Activated naive CD4-positive, alpha-beta T cell treated with anti-CD3 and anti-CD28 coated beads, Interleukin-2, amount 10 ng/mL, durations not matched to agents 7 days and 5 days (primary cell): Measurements from ENCODE around the gene TUBB6.
A peak's percentile ranks its signal among the peaks of the same experiment; 100 is the strongest.

ENCODE experiments used
- CTCF ChIA-PET: fragments of 350-600 bp; sonication (Branson Sonifier 250); formaldehyde crosslinking; loops from one replicate; lab custom pipeline; 2021; ENCODE audit warnings: antibody characterized with exemption; lab: Charles Lee
- DNase-seq: peaks from one replicate; pipeline ENCODE4 v3.0.0-alpha.2; 2020
- H3K27ac Mint-ChIP-seq: one replicate; pipeline ENCODE4 v1.8.0; 2021; ENCODE audit warnings: mild to moderate bottlenecking, moderate library complexity, mixed read lengths
- H3K27me3 Mint-ChIP-seq: one replicate; pipeline ENCODE4 v1.8.0; 2021; ENCODE audit warnings: mild to moderate bottlenecking, mixed read lengths
- H3K36me3 Mint-ChIP-seq: one replicate; pipeline ENCODE4 v1.8.0; 2021; ENCODE audit warnings: mixed read lengths
- H3K4me1 Mint-ChIP-seq: one replicate; pipeline ENCODE4 v1.8.0; 2021; ENCODE audit warnings: mixed read lengths
- H3K4me3 Mint-ChIP-seq: one replicate; pipeline ENCODE4 v1.8.0; 2021; ENCODE audit warnings: mild to moderate bottlenecking, moderate library complexity, mixed read lengths
- H3K9me3 Mint-ChIP-seq: one replicate; pipeline ENCODE4 v1.8.0; 2021; ENCODE audit warnings: mixed read lengths

TUBB6 gene

GRCh38 chr18:12301263-12302005 is 6.6 kb upstream of the TUBB6 start:
- Mint-ChIP-seq H3K9me3 (no peaks in the 10 kb centered on the region), H3K27ac (no peak overlapping the region), H3K36me3 (no peaks in the 10 kb centered on the region), H3K27me3 (peaks cover 52% of the 10 kb centered on the region), H3K4me1 (no peaks in the 10 kb centered on the region), H3K4me3 (no peak overlapping the region)
- DNase-seq, result no peak
- CTCF ChIA-PET, result interaction anchor here (0.5 kb wide), 1 partner anchor 642 kb away, joined by 3 read pairs; no protein-coding TSS in a partner anchor

DNA sequence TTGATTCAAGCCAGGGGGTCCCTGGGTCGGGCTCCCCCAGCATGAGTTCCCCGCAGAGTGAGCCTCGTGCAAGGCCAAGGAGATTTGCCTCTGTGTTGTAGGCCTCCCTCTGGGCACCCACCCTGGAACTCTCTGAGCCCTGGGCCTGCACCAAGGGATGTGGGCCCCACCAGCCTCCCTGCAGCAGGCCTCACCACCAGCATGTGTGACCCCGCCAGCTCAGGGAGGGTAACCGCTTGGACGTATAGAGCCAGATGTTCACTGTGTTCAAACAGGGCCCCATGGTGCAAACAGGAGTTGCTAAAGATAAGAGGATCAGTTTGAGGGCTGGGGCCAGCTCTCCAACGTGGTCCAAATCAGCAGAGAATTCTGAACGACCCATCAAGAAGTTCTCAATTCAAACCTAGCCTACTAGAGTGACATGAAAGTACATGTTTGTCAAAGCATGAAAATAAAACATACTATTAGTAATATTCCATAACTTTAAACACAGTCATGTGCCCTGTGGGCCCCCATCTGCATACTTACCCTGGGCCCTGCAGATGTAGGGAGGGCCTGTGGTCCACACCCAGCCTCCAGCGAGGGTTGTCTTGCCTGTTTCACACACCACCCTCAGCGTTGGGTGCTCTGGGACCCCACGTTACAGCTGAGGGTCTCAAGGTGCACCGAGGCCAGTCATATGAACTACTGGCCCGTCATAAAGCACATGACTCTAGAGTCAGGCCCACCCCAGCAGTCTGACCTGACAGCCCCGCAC is 5.5 kb upstream of the TUBB6 start:
- CTCF ChIA-PET, result no interaction called here
- Mint-ChIP-seq H3K9me3 (no peaks in the 10 kb centered on the region), H3K4me3 (no peak overlapping the region), H3K36me3 (peaks cover 6% of the 10 kb centered on the region), H3K27me3 (peaks cover 59% of the 10 kb centered on the region), H3K4me1 (peaks cover 9% of the 10 kb centered on the region), H3K27ac (no peak overlapping the region)
- no peak for DNase-seq

GRCh38 chr18:12304351-12305210 is 3.5 kb upstream of the TUBB6 start:
- Mint-ChIP-seq H3K4me3 (no peak overlapping the region), H3K4me1 (peaks cover 15% of the 10 kb centered on the region), H3K27ac (no peak overlapping the region), H3K36me3 (peaks cover 6% of the 10 kb centered on the region), H3K27me3 (peaks cover 68% of the 10 kb centered on the region), H3K9me3 (no peaks in the 10 kb centered on the region)
- CTCF ChIA-PET, result no interaction called here
- DNase-seq, result no peak

DNA sequence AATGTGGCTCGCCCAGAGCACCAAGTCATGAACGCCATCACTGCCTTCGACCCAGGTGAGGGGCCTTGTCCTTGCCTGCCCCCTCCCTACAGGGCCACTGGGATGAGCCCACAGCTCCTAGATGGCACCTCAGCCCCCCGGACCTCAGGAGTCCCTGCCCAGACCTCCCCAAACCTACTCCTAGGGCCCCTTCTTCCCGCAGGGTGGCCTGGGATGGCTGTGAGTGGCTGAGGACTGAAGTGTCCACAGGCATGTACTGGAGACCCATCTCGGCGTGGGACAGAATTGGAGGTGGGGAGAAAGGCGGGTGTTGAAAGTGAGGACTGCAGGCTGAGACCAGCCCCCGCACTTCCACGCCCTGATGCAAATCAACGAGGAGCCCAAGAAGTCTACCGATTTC is 2.8 kb upstream of the TUBB6 start:
- Mint-ChIP-seq H3K4me3 (no peak overlapping the region), H3K4me1 (peaks cover 16% of the 10 kb centered on the region), H3K36me3 (peaks cover 6% of the 10 kb centered on the region), H3K9me3 (no peaks in the 10 kb centered on the region), H3K27me3 (peaks cover 69% of the 10 kb centered on the region), H3K27ac (no peak overlapping the region)
- CTCF ChIA-PET, result no interaction called here
- DNase-seq, result no peak

DNA sequence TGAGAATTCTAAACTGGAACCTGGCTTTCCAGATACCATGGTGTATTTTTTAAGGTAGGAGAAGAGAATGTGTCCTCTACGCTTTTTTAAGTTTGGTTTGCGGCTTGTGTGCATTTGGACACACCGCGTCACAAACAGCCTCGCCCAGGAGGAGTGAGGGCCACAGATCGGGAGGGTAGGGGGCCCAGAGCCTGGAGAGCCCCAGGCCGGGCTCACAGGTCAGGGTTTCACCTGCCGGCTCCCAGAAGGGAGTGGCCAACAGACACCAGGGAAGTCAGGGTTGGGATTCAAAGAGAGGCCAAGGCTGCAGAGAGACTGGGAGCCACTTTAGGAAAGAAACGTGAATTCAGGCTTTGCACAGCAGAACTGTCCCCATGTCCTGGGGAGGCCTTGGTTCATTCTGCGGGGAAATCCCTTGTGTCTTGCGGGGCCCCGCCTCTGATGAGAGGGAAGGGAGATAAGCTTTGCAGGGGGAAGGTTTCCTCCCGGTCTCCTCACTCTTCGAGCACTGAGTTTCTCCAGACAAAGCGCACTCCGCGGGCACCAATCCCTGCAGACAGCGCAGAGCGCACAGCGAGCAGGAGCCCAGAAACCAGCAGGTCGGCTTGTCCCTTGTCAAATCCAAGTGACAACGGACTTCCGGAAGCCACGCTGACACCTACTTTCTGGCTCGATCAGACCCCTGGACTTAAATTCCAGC is 2.0 kb upstream of the TUBB6 start:
- peaks cover 78% of the 10 kb centered on the region for H3K27me3 Mint-ChIP-seq
- peaks cover 16% of the 10 kb centered on the region for H3K4me1 Mint-ChIP-seq
- no peaks in the 10 kb centered on the region for H3K9me3 Mint-ChIP-seq
- CTCF ChIA-PET, result no interaction called here
- no peak overlapping the region for H3K4me3 Mint-ChIP-seq
- no peak for DNase-seq
- H3K36me3 Mint-ChIP-seq, result peaks cover 6% of the 10 kb centered on the region
- no peak overlapping the region for H3K27ac Mint-ChIP-seq

GRCh38 chr18:12306752-12307700 is 1.0 kb upstream of the TUBB6 start:
- CTCF ChIA-PET, result interaction anchor here (1.3 to 2.1 kb wide), 2 partner anchors 21 to 35 kb away, joined by 3 to 6 read pairs; no protein-coding TSS in a partner anchor
- H3K4me3 Mint-ChIP-seq, result peak overlapping the region; percentile 66
- H3K36me3 Mint-ChIP-seq, result peaks cover 8% of the 10 kb centered on the region
- H3K4me1 Mint-ChIP-seq, result peaks cover 16% of the 10 kb centered on the region
- DNase-seq, result no peak
- peaks cover 4% of the 10 kb centered on the region for H3K9me3 Mint-ChIP-seq
- no peak overlapping the region for H3K27ac Mint-ChIP-seq
- H3K27me3 Mint-ChIP-seq, result peaks cover 72% of the 10 kb centered on the region

DNA sequence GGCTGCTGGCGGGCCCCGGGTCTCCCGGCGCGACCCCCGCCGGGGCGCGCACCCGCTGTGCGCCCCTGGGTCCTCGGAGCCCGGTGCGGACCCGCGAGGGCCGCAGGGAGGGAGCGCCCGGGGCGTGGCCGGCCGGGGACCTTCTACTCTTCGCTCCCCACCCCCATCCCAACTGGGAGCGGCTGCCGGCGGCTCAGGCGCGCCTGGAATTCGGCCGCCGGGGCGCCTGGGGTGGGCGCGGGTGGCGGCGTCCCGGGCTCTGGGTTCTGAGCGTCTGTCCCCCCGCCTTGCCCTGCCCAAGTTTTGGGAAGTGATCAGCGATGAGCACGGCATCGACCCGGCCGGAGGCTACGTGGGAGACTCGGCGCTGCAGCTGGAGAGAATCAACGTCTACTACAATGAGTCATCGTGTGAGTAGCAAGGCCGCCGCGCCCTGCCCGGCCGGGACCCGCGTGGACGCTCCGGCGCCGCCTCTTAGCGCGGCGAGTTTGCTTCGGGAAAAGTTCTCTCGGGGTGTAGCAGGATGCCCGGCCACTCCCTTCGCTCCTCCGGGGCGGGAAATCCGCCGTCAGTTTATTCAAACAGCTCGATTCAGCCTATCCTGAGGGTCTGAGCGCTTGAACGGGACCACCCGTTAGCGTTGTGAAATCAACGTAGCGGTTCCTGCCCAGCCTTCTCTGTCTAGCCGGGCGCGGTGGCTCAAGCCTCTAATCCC is 502 bp downstream of the TUBB6 start:
- peaks cover 8% of the 10 kb centered on the region for H3K36me3 Mint-ChIP-seq
- H3K27me3 Mint-ChIP-seq, result peaks cover 72% of the 10 kb centered on the region
- CTCF ChIA-PET, result interaction anchor here (1.3 to 2.1 kb wide), 2 partner anchors 20 to 36 kb away, joined by 5 to 6 read pairs; no protein-coding TSS in a partner anchor
- peak; percentile 40 for DNase-seq
- peak overlapping the region; percentile 60 for H3K4me3 Mint-ChIP-seq
- peaks cover 6% of the 10 kb centered on the region for H3K9me3 Mint-ChIP-seq
- no peak overlapping the region for H3K27ac Mint-ChIP-seq
- H3K4me1 Mint-ChIP-seq, result peaks cover 16% of the 10 kb centered on the region

DNA sequence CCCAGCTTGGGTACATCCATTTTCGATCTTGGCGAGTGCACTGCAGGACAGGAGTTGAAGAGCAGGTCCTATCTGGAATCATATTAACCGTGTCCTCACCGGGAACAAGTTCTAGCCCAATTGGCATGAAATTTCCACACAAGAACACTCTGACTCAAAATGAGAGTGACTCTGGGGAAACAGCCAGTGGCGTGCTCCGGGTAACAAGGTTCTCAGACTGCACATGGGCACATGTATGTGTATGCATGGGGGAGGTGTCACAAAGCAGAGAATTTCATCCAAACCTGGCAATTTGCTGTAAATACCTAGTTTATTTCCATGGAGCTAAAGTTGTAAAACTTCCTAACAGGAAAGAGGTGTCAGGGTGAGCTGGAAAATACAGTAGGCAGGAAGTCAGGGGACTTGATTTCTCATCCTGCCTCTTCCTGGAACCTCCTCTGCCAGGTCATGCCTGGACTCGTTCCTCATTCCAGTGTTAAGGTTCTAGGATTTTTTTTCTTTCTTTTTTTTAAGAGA is 1.7 kb downstream of the TUBB6 start:
- no peak for DNase-seq
- Mint-ChIP-seq H3K4me1 (peaks cover 16% of the 10 kb centered on the region), H3K27me3 (peaks cover 68% of the 10 kb centered on the region), H3K4me3 (no peak overlapping the region), H3K27ac (no peak overlapping the region), H3K9me3 (peaks cover 6% of the 10 kb centered on the region), H3K36me3 (peaks cover 8% of the 10 kb centered on the region)
- CTCF ChIA-PET, result interaction anchor here (1.3 kb wide), 1 partner anchor 19 kb away, joined by 5 read pairs; no protein-coding TSS in a partner anchor

- Mint-ChIP-seq H3K4me3 (no peak overlapping the region), H3K27ac (no peak overlapping the region), H3K4me1 (peaks cover 16% of the 10 kb centered on the region), H3K9me3 (peaks cover 6% of the 10 kb centered on the region), H3K27me3 (peaks cover 58% of the 10 kb centered on the region), H3K36me3 (peaks cover 8% of the 10 kb centered on the region)
- no peak for DNase-seq
- CTCF ChIA-PET, result no interaction called here
These were observed 2.7 kb downstream of the TUBB6 start for GRCh38 chr18:12310762-12311161.

DNA sequence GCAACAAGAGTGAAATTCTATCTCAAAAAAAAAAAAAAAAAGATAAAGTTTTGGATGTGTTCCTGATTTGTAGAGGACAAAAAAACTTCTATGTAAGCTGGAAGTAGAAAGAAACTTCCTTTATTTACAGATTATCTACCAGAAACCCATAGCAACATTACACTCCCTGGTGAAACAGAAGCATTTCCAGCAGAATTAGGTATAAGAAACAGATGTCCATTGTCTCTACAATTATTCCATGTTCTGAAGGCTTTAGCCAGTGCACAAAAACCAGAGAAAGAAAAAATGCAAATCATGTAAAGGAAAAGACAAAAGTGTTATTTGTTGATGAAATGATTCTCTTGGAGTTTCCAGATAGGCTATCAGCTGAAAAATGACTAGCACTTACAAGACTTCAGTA is 4.9 kb downstream of the TUBB6 start:
- Mint-ChIP-seq H3K9me3 (peaks cover 6% of the 10 kb centered on the region), H3K4me1 (peaks cover 8% of the 10 kb centered on the region), H3K36me3 (peaks cover 2% of the 10 kb centered on the region), H3K4me3 (no peak overlapping the region), H3K27me3 (peaks cover 41% of the 10 kb centered on the region), H3K27ac (no peak overlapping the region)
- CTCF ChIA-PET, result no interaction called here
- no peak for DNase-seq

DNA sequence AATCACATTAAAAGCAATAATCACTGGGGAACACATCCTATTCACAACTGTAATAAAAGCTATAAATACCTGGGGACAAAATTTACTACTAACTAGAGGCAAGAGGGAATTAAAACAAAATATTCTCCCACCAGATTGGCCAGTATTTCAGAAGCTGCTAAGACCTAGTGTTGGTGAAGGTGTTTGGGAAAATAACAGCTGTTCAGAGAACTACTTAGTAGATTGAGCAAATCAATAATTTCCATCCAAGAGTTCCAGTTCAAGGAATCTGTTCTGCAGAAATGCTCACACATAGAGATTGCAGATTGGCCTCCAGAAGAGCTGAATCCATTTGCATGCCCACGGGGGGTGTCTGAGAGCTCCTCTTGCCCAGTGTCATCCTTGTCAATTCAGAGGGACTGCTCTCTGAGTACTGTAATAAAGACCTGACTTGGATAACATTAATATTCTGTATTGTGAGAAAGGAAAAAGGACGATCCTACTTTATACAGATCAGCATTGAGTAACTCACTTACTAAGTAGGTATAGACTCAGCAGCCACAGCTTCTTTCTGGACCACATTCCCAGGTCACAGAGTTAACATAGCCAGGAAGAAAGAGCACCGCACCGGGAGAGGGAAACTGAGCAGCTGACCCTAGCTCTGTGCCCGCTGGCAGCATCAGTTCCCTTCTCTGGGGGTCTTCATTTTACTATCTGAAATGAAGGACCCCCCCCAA is 5.6 kb downstream of the TUBB6 start:
- Mint-ChIP-seq H3K9me3 (peaks cover 6% of the 10 kb centered on the region), H3K4me1 (peaks cover 6% of the 10 kb centered on the region), H3K27me3 (peaks cover 38% of the 10 kb centered on the region), H3K27ac (no peak overlapping the region), H3K4me3 (no peak overlapping the region), H3K36me3 (peaks cover 2% of the 10 kb centered on the region)
- CTCF ChIA-PET, result interaction anchor here (2.5 kb wide), 1 partner anchor 15 kb away, joined by 13 read pairs; no protein-coding TSS in a partner anchor
- DNase-seq, result no peak
